ENCODE measurements around the gene KCNK3. TPM values are rescaled to one million over a fixed set of nuclear protein-coding genes. Genes with fewer than 3 reads are reported as not detected.

KCNK3 gene
- total and polyA plus RNA-seq, 10 of the 15 experiments (the other 5 are each of a cell fraction or from before 2014, with no cell fraction given), result 0.13 TPM; not detected in 9

GRCh38 chr2:26738481-26738880 is 46.0 kb downstream of the KCNK3 start:
- in situ Hi-C loops (cut with MboI), result no loop called here

More at GRCh38 chr2:26738481-26738880, 46.0 kb downstream of the KCNK3 start:
- Histone ChIP-seq H3K79me2 (ENCODE audit: control insufficient read depth, insufficient read depth, low read length) (no peaks in the 10 kb centered on the region), H3K4me1 (ENCODE audit: control insufficient read depth, insufficient read depth, low read length) (no peaks in the 10 kb centered on the region; the same call in 1 of the 2 replicates), H3K9me3 (replicated peaks; ENCODE audit: control insufficient read depth, insufficient read depth, low read length) (no peaks in the 10 kb centered on the region), H3K27ac (ENCODE audit: control insufficient read depth, insufficient read depth) (no peak overlapping the region), H2AFZ (ENCODE audit: control insufficient read depth, low read depth, low read length) (no peak overlapping the region), H3K4me2 (ENCODE audit: control insufficient read depth, insufficient read depth) (no peak overlapping the region), H3K36me3 (ENCODE audit: control insufficient read depth in 2 of 2, insufficient read depth in 2 of 2, low read length in 1 of 2) (no peaks in the 10 kb centered on the region), H3K27me3 (replicated peaks in 1 of 2; ENCODE audit: control insufficient read depth in 2 of 2, insufficient read depth in 2 of 2, low read length in 1 of 2) (no peaks in the 10 kb centered on the region; a peak in 1 of 4 replicates), H4K20me1 (ENCODE audit: control insufficient read depth, insufficient read depth) (no peaks in the 10 kb centered on the region; the same call in 1 of the 2 replicates), H3K4me3 (no peak overlapping the region), H3K9ac (ENCODE audit: control insufficient read depth, insufficient read depth, low read length) (no peak overlapping the region)
- WGBS (ENCODE audit: insufficient coverage, insufficient replicate concordance, low lambda C conversion rate, missing lambda C conversion rate), result 0% methylated on average over 3 of the region's 4 CpGs
- ChIA-PET CTCF (interaction anchor here (1.4 kb wide), 1 partner anchor 161 kb away, joined by 4 read pairs; no protein-coding TSS in a partner anchor), RAD21 (ENCODE audit: unreplicated experiment) (no interaction called here), SMC1A (ENCODE audit: uncharacterized antibody, unreplicated experiment) (no interaction called here), POLR2A (no interaction called here)
- intact Hi-C loops (cut with micrococcal nuclease; ENCODE audit: unreplicated experiment), result no loop called here
- no peak for TF ChIP-seq ZNF24 (IDR thresholded peaks at IDR 0.05)
- TF ChIP-seq, protein P1, sequence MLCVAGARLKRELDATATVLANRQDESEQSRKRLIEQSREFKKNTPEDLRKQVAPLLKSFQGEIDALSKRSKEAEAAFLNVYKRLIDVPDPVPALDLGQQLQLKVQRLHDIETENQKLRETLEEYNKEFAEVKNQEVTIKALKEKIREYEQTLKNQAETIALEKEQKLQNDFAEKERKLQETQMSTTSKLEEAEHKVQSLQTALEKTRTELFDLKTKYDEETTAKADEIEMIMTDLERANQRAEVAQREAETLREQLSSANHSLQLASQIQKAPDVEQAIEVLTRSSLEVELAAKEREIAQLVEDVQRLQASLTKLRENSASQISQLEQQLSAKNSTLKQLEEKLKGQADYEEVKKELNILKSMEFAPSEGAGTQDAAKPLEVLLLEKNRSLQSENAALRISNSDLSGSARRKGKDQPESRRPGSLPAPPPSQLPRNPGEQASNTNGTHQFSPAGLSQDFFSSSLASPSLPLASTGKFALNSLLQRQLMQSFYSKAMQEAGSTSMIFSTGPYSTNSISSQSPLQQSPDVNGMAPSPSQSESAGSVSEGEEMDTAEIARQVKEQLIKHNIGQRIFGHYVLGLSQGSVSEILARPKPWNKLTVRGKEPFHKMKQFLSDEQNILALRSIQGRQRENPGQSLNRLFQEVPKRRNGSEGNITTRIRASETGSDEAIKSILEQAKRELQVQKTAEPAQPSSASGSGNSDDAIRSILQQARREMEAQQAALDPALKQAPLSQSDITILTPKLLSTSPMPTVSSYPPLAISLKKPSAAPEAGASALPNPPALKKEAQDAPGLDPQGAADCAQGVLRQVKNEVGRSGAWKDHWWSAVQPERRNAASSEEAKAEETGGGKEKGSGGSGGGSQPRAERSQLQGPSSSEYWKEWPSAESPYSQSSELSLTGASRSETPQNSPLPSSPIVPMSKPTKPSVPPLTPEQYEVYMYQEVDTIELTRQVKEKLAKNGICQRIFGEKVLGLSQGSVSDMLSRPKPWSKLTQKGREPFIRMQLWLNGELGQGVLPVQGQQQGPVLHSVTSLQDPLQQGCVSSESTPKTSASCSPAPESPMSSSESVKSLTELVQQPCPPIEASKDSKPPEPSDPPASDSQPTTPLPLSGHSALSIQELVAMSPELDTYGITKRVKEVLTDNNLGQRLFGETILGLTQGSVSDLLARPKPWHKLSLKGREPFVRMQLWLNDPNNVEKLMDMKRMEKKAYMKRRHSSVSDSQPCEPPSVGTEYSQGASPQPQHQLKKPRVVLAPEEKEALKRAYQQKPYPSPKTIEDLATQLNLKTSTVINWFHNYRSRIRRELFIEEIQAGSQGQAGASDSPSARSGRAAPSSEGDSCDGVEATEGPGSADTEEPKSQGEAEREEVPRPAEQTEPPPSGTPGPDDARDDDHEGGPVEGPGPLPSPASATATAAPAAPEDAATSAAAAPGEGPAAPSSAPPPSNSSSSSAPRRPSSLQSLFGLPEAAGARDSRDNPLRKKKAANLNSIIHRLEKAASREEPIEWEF (IDR thresholded peaks at IDR 0.05; ENCODE audit: insufficient replicate concordance, low read depth, low read length), result no peak
- BruUV-seq (replicated peaks), result no TSS peak
- ATAC-seq (no peak), DNase-seq (ENCODE audit: low read depth, low spot score) (no peak), FAIRE-seq (no peak)
